GM12873 (cell line): Measurements from ENCODE around the gene NTN3.

ENCODE experiments used
- TF ChIP-seq, protein P1 (sequence below): IDR thresholded peaks from 2 replicates; pipeline ENCODE4 v1.5.1; 2012; ENCODE audit warnings: low read depth, mild to moderate bottlenecking, moderate library complexity, low read length, control low read depth; ENCODE audit not compliant: insufficient read depth; ENCODE audit errors: missing control alignments

NTN3 gene

DNA sequence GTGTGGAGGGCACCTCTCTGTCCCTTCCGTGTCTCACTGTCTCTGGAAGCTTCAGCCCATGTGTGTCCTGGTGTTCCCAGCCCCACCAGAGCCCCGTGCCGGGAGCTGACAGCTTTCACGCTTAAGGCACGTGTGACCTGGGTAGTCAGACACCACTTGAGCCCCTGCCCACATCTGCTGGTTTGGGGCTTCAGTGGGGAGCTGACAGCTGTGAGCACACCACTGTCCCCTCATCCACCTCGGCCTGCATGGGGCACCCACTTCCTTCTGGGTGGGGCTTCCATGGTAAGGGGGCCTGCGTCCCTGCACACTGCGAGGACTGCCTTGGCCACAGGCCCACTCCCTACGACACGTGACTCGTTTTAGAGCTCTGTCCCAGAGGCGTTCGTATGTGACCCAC is 13.8 kb upstream of the NTN3 start:
- TF ChIP-seq, protein P1, sequence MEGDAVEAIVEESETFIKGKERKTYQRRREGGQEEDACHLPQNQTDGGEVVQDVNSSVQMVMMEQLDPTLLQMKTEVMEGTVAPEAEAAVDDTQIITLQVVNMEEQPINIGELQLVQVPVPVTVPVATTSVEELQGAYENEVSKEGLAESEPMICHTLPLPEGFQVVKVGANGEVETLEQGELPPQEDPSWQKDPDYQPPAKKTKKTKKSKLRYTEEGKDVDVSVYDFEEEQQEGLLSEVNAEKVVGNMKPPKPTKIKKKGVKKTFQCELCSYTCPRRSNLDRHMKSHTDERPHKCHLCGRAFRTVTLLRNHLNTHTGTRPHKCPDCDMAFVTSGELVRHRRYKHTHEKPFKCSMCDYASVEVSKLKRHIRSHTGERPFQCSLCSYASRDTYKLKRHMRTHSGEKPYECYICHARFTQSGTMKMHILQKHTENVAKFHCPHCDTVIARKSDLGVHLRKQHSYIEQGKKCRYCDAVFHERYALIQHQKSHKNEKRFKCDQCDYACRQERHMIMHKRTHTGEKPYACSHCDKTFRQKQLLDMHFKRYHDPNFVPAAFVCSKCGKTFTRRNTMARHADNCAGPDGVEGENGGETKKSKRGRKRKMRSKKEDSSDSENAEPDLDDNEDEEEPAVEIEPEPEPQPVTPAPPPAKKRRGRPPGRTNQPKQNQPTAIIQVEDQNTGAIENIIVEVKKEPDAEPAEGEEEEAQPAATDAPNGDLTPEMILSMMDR, result no peak

DNA sequence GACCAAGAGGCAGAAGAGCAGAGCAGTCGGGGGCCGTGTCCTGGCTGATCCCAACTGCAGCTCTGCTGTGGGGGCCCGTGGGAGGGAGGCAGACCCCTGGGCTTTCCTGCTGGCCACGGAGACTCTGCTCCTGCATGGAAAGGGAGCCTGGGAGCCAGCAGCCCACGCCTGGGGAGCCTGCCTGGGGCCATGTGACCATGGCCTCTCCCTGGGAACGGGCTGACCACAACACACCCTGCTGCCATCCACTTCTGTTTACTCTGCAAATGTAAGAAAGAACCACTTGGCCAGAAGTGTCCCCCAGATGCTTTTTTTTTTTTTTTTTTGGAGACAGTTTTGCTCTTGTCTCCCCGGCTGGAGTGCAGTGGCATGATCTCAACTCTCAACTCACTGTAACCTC is 13.2 kb upstream of the NTN3 start:
- TF ChIP-seq, protein P1, result no peak

DNA sequence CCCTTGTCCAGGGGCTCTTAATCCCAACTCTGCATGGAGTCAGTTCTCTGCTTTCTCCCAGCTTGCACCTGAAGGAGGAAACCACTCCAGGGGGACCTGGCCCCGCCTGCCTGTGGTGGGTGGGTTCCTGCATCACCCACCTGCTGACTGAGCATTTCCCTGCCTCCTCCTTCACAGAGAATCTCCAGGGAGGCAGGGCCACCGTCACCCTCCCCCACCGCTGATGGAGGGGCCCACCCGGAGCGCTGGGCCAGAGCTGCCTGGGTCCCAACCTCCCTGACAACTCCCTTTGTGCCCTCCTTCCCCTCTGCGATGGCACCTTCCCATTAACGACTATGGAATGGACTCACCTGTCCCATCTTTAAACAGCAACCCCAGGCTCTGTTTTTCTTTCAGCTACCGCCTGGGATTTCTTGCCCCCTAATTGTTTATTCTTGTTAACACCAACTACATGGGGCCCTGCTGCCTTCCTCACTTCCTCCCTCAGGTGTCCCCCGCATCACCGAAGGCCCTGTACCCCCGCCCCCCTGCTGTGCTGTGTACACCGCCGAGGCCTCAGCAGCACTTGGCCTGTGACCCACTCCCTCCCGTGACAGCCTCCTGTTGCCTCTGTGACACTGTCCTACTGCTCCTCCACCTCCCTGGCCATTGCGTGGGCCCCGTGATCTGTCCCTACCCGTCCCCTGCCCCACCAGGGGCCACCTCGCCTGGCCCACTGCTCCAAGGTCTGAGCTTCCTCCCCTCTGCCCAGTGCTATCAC is 12.0 kb upstream of the NTN3 start:
- TF ChIP-seq, protein P1, result no peak

DNA sequence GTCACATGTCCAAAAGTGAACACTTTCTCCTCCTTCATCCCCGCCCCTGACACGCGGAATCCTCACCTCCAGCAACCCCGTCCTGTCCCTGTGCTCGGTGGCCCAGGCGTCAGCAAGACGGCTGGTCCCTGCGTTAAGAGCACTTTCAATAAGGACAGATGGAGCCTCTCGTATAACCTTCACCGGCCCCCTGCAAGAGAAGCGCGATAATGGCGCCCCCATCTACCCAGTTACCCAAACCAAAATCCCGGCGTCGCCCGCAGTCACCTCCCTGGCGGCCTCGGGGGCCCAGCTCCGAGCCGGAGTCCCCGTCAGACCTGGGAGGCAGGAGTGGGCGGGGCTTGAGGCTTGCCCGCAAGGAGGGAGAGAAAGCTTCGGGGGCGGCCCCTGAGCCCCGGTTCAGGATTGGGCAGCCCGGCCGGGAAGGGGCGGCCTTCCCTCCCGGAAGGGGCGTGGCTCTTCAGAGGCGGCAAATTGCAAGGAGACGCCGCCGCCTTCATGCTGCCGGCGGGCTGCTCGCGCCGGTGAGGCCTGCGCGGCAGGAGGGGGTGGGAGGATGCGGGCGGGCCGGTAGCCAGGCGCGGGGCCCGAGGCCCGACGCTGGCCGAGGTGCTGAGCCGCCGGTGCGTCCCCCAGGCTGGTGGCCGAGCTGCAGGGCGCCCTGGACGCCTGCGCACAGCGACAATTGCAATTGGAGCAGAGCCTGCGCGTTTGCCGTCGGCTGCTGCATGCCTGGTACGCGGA is 11.3 kb upstream of the NTN3 start, which contains the start of gene TEDC2:
Gene TEDC2 (plus strand): TSS at position 463 of the 744 bp plus-strand sequence. CDS start 36 bp downstream, at position 499.
- TF ChIP-seq, protein P1, result no peak

DNA sequence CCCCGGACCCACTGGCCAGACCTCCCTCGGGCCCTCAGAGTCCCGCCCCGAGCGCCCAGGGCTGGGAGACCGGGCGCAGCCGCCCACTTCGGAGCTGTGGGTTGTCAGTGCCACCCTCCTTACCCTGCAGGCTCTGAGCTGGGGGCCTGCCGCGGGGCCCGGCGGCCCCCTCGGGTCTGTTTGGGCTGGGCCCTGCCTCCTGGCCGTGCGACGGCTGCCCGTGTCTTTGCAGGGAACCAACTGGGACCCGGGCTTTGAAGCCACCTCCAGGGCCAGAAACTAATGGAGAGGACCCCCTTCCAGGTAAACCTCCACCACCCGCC is 10.7 kb upstream of the NTN3 start:
- TF ChIP-seq, protein P1, result no peak

DNA sequence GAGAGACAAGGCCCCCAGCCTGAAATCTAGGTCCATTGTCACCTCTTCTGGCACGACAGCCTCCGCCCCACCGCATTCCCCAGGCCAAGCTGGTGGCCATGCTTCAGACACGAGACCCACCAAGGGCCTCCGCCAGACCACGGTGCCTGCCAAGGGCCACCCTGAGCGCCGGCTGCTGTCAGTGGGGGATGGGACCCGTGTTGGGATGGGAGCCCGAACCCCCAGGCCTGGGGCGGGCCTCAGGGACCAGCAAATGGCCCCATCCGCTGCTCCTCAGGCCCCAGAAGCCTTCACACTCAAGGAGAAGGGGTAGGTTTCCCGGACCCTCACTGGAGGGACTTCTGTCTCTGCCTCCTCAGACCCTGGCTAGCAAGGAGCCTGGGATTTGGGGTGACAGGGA is 10.2 kb upstream of the NTN3 start:
- TF ChIP-seq, protein P1, result no peak

DNA sequence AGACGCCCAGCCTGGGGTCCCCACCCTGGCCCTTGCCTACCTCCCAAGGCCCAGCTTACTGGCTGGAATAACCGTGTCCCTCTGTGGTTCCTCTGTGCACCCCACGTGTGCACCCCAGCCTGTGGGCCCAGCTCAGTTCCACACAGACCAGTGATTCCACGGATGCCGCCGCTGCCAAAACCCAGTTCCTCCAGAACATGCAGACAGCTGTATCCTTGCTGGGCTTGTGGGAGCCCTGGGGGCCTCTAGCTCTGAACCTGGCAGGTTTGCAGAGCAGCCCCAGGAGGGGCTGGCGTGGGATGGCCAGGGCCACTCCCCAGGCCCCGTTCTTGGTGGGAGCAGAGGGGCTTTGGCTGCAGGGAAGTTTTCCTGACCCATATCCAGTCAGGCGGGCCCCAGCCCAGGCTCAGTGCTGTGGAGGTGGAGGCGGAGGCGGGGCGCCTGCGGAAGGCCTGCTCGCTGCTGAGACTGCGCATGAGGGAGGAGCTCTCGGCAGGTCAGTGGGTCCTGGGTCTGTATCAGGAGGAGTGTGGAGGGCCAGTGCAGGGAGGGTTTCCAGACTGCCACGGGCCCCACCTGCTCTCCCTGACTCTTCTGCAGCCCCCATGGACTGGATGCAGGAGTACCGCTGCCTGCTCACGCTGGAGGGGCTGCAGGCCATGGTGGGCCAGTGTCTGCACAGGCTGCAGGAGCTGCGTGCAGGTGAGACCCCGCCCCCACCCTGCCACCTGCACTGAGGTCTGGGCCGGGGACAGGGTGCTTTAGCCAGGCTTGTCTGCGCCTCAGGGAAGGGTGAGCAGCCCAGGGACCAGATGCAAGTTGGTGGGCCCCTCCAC is 8.8 kb upstream of the NTN3 start:
- TF ChIP-seq, protein P1, result no peak
